OCI-LY3 (cell line): ENCODE measurements around the gene MARCHF3.
A peak's percentile ranks its signal among the peaks of the same experiment; 100 is the strongest.

Source experiments
- H2AFZ ChIP-seq: fragments of 200-600, 300-600 bp; shearing (Covaris generic); 2 replicates; pipeline ENCODE4 v1.6.0; 2014; ENCODE audit warnings: antibody characterized with exemption, low read depth, low read length
- H3K27ac ChIP-seq: fragments of 200-600, 300-600 bp; sonication (generic); 2 replicates; pipeline ENCODE4 v1.5.1; 2014; ENCODE audit warnings: mild to moderate bottlenecking, low read length, moderate library complexity, mixed read lengths
- H3K27me3 ChIP-seq: fragments of 200-600, 300-600 bp; sonication (generic); 2 replicates; pipeline ENCODE4 v1.6.1; 2014; ENCODE audit warnings: low read depth, low read length, mixed read lengths
- H3K36me3 ChIP-seq: fragments of 200-600, 300-600 bp; sonication (generic); replicated peaks from 2 replicates; pipeline ENCODE3; 2014; ENCODE audit warnings: low read depth, low read length, mixed read lengths
- H3K4me1 ChIP-seq: fragments of 300-600, 200-600 bp; sonication (generic); 2 replicates; pipeline ENCODE4 v1.6.1; 2014; ENCODE audit warnings: low read length, mixed read lengths
- H3K4me2 ChIP-seq: fragments of 200-600, 300-600 bp; sonication (generic); 2 replicates; pipeline ENCODE4 v1.6.1; 2014; ENCODE audit warnings: low read length, mixed read lengths
- H3K4me3 ChIP-seq: fragments of 300-600, 200-600 bp; sonication (generic); 2 replicates; pipeline ENCODE4 v1.5.1; 2014; ENCODE audit warnings: antibody characterized with exemption, mild to moderate bottlenecking, low read length, moderate library complexity
- H3K79me2 ChIP-seq: fragments of 300-600, 200-600 bp; shearing (Covaris generic); 2 replicates; pipeline ENCODE4 v1.6.1; 2014; ENCODE audit warnings: mild to moderate bottlenecking, low read length, mixed read lengths
- H3K9ac ChIP-seq: fragments of 300-600, 200-600 bp; shearing (Covaris generic); 2 replicates; pipeline ENCODE4 v1.6.0; 2014; ENCODE audit warnings: mild to moderate bottlenecking, low read length, moderate library complexity
- H3K9me3 ChIP-seq: fragments of 200-600, 300-600 bp; shearing (Covaris generic); 2 replicates; pipeline ENCODE4 v1.6.1; 2014; ENCODE audit warnings: low read length, mixed read lengths; ENCODE audit not compliant: insufficient read depth
- H4K20me1 ChIP-seq: fragments of 200-600, 300-600 bp; sonication (generic); 2 replicates; pipeline ENCODE4 v1.6.1; 2016; ENCODE audit warnings: low read length, mixed read lengths; ENCODE audit not compliant: insufficient read depth
- EZH2phosphoT487 ChIP-seq: fragments of 200-600 bp; shearing (Covaris generic); IDR thresholded peaks from 2 replicates; pipeline ENCODE4 v1.6.1; 2018; ENCODE audit warnings: antibody characterized with exemption, mixed run types, low read depth
- TF ChIP-seq, protein P1 (sequence below): fragments of 200-600, 300-600 bp; sonication (generic); IDR thresholded peaks from 2 replicates; pipeline ENCODE4 v1.5.1; 2014; ENCODE audit warnings: antibody characterized with exemption, low read length, low read depth

MARCHF3 gene

DNA sequence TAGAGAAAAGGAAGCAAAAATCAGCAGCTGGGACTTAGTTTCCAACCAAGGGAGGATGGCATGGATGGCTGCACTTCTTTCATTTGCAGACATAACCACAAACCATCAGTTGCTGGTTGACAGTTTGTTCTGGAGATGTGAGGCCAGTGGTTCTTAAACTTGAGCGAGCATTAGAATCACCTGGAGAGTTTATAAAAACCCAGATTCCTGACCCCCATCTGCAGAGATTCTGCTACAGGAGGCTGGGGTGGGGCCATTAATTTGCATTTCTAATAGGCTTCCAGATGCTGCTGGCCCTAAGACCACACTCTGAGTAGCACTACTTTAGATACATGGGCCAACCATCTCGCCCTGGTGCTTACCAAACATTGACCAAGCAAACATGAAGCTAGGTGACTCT lies 60.8 kb downstream of the MARCHF3 start:
- H3K4me2 ChIP-seq: no peak overlapping the region
- no peak overlapping the region for H3K9ac ChIP-seq
- no peak overlapping the region for H3K4me3 ChIP-seq
- no peak overlapping the region for H2AFZ ChIP-seq
- peaks cover 52% of the 10 kb centered on the region for H3K4me1 ChIP-seq
- no peaks in the 10 kb centered on the region for H3K9me3 ChIP-seq
- no peaks in the 10 kb centered on the region for H3K36me3 ChIP-seq
- H3K79me2 ChIP-seq: no peaks in the 10 kb centered on the region
- H3K27ac ChIP-seq: no peak overlapping the region
- H3K27me3 ChIP-seq: no peaks in the 10 kb centered on the region
- H4K20me1 ChIP-seq: no peaks in the 10 kb centered on the region
- no peak for TF ChIP-seq EZH2phosphoT487
- TF ChIP-seq, protein P1, sequence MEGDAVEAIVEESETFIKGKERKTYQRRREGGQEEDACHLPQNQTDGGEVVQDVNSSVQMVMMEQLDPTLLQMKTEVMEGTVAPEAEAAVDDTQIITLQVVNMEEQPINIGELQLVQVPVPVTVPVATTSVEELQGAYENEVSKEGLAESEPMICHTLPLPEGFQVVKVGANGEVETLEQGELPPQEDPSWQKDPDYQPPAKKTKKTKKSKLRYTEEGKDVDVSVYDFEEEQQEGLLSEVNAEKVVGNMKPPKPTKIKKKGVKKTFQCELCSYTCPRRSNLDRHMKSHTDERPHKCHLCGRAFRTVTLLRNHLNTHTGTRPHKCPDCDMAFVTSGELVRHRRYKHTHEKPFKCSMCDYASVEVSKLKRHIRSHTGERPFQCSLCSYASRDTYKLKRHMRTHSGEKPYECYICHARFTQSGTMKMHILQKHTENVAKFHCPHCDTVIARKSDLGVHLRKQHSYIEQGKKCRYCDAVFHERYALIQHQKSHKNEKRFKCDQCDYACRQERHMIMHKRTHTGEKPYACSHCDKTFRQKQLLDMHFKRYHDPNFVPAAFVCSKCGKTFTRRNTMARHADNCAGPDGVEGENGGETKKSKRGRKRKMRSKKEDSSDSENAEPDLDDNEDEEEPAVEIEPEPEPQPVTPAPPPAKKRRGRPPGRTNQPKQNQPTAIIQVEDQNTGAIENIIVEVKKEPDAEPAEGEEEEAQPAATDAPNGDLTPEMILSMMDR: no peak

DNA sequence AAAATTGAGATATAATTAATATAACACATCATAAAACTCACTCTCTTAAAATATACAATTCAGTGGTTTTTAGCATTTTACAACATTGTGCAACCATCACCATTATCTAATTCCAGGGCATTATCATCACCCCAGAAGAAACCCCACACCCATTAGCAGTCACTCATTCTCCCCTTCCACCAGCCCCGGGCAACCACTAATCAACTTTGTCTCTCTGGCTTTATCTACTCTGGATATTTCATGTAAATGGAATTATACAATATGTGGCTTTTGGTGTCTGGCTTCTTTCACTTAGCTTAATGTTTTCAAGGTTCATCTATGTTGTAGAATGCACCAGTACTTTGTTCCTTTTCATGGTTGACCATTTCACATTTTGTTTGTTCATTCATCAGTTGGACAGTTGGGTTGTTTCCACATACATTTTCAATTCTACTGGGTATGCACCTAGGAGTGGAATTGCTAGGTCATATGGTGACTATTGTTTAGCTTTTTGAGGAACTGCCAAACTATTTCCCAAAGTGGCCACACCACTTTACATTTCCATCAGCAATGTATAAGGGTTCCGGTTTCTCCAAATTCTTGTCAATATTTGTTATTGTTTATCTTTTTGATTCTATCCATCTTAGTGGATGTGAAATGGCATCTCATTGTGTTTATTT lies 62.4 kb downstream of the MARCHF3 start:
- no peak for TF ChIP-seq EZH2phosphoT487
- TF ChIP-seq, protein P1: no peak
- Histone ChIP-seq H3K4me3 (no peak overlapping the region), H3K4me2 (no peak overlapping the region), H3K27me3 (no peaks in the 10 kb centered on the region), H3K4me1 (peaks cover 46% of the 10 kb centered on the region), H3K27ac (no peak overlapping the region), H3K79me2 (no peaks in the 10 kb centered on the region), H3K9me3 (no peaks in the 10 kb centered on the region), H3K36me3 (no peaks in the 10 kb centered on the region), H3K9ac (no peak overlapping the region), H2AFZ (no peak overlapping the region), H4K20me1 (no peaks in the 10 kb centered on the region)

DNA sequence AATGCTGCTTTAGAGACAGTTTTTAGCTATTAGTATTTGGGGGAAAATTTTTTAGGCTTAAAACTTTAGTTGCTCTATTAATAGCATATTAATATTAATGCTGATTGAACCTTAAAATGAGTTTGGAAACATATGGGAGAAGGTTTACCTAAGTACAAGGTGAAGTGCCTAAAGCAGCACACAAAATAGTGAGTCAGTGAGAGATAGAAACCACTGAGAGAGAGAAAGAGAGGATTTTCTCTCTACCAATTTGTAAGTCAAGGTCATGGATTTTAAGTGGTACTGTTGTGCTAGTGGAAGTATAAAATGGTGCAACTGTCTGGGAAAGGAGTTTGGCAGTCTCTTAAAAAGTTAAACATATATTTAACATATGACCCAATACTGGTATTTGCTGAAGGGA lies 64.9 kb downstream of the MARCHF3 start:
- Histone ChIP-seq H4K20me1 (no peaks in the 10 kb centered on the region), H2AFZ (no peak overlapping the region), H3K9me3 (no peaks in the 10 kb centered on the region), H3K79me2 (no peaks in the 10 kb centered on the region), H3K27me3 (no peaks in the 10 kb centered on the region), H3K27ac (no peak overlapping the region), H3K4me2 (peak overlapping the region; percentile 4; the same call in 1 of the 2 replicates), H3K9ac (no peak overlapping the region), H3K4me3 (no peak overlapping the region), H3K4me1 (peaks cover 23% of the 10 kb centered on the region), H3K36me3 (no peaks in the 10 kb centered on the region)
- no peak for TF ChIP-seq EZH2phosphoT487

DNA sequence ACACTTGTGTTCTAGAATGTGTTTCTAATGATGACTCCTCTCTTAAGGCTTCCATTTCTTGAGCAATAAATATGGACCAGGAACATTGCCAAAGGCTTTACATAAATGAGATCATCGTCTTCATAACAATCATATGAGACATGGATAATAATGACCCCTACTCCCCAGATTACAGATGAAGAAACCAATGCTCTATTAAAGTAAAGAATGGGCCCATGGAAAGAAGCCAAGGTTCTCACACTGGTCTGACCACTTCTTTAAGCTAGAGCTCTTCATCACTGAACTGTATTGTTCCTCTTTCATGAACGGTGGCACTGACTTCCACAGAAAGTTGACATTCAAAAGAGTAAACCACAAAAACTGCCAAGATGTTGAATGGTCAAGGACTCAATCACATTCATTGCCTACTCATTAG lies 65.3 kb downstream of the MARCHF3 start:
- TF ChIP-seq, protein P1: no peak
- no peak for TF ChIP-seq EZH2phosphoT487
- Histone ChIP-seq H3K4me1 (peaks cover 19% of the 10 kb centered on the region), H3K4me3 (no peak overlapping the region), H3K36me3 (no peaks in the 10 kb centered on the region), H4K20me1 (no peaks in the 10 kb centered on the region), H2AFZ (no peak overlapping the region), H3K27ac (no peak overlapping the region), H3K9me3 (no peaks in the 10 kb centered on the region), H3K4me2 (peak overlapping the region; percentile 4), H3K9ac (no peak overlapping the region), H3K27me3 (no peaks in the 10 kb centered on the region), H3K79me2 (no peaks in the 10 kb centered on the region)
